Left cardiac atrium (tissue), 4 donors: ENCODE results near the gene TCF12. TPM values are rescaled to one million over a fixed set of nuclear protein-coding genes. Genes with fewer than 3 reads are reported as not detected.

Experiments
- ATAC-seq, 2 donors: fragments of 200-7000 bp; cut with Tn5 transposase; one replicate each; pipeline ENCODE4 v1.9.1; 2020; ENCODE audit warnings: mild to moderate bottlenecking in 2 of 2, moderate library complexity in 2 of 2
- DNase-seq: peaks from one replicate; pipeline ENCODE4 v3.0.0-alpha.2; 2020
- intact Hi-C, 2 donors: fragments of 100-400 bp; cut with DNase I; formaldehyde crosslinking; loops; one replicate each; pipeline versions ENCODE4 v1.14.1 to v1.15.1; 2022 to 2023
- total RNA-seq, 2 donors: library from RNA; stranded (reverse); fragmentation: NEBNext Ultra II Directional; extraction: Animal tissue kit (Norgen Biotek cat#: 25700); gene quantifications; one replicate each; pipeline ENCODE4 v1.2.1, GENCODE V29; 2021
- donor health status: DM: no; HTN: yes; CAD: no.
- donor health status: DM: no; HTN: yes; CAD: no; lungs with severe emphysema.
- donor health status: DM: yes; HTN: yes; CAD: no.
- donor health status: Dilated cardiomyopathy.

TCF12 gene
- total RNA-seq, 2 donors from 2014 or later: 44.0 to 53.9 TPM

- ATAC-seq (no peak), DNase-seq (no peak)
- intact Hi-C loops: loop anchor here (5.0 to 10.0 kb wide), 4 partner anchors 158 to 810 kb away; no protein-coding TSS in a partner anchor
Measured at GRCh38 chr15:57305009-57305408, 386.6 kb downstream of the TCF12 start.

GRCh38 chr15:57306161-57306943, 387.9 kb downstream of the TCF12 start:
- DNase-seq (peak; percentile 88), ATAC-seq (peak; percentile 86 to 90)
- intact Hi-C loops: loop anchor here (5.0 to 10.0 kb wide), 4 partner anchors 159 to 812 kb away; no protein-coding TSS in a partner anchor

- intact Hi-C loops: loop anchor here (5.0 to 10.0 kb wide), 4 partner anchors 160 to 812 kb away; no protein-coding TSS in a partner anchor
- DNase-seq (no peak), ATAC-seq (peak; percentile 18 to 20)
Measured at GRCh38 chr15:57306944-57307411, 388.5 kb downstream of the TCF12 start.

GRCh38 chr15:57307527-57308169, 389.2 kb downstream of the TCF12 start:
- ATAC-seq: no peak
- intact Hi-C loops: loop anchor here (5.0 to 10.0 kb wide), 4 partner anchors 160 to 813 kb away; no protein-coding TSS in a partner anchor
- no peak for DNase-seq

- ATAC-seq (no peak), DNase-seq (no peak)
- intact Hi-C loops: loop anchor here (5.0 to 10.0 kb wide), 4 partner anchors 161 to 813 kb away; no protein-coding TSS in a partner anchor
Measured at GRCh38 chr15:57308170-57308545, 389.7 kb downstream of the TCF12 start.

- DNase-seq: no peak
- intact Hi-C loops: loop anchor here (5.0 to 10.0 kb wide), 4 partner anchors 163 to 815 kb away; no protein-coding TSS in a partner anchor
- no peak for ATAC-seq
Measured at GRCh38 chr15:57309856-57310760, 391.7 kb downstream of the TCF12 start.

- ATAC-seq (no peak), DNase-seq (no peak)
- intact Hi-C loops: no loop called here
Measured at GRCh38 chr15:57310876-57311275, 392.4 kb downstream of the TCF12 start.

GRCh38 chr15:57312006-57312317, 393.5 kb downstream of the TCF12 start:
- ATAC-seq: no peak
- no peak for DNase-seq
- intact Hi-C loops: no loop called here

- ATAC-seq (peak; percentile 65 to 72), DNase-seq (peak; percentile 42)
- intact Hi-C loops: no loop called here
Measured at GRCh38 chr15:57312318-57313133, 394.1 kb downstream of the TCF12 start.

GRCh38 chr15:57313134-57313483, 394.7 kb downstream of the TCF12 start:
- ATAC-seq (no peak), DNase-seq (no peak)
- intact Hi-C loops: no loop called here

GRCh38 chr15:57314221-57314620, 395.8 kb downstream of the TCF12 start:
- no peak for DNase-seq
- no peak for ATAC-seq
- intact Hi-C loops: no loop called here

- DNase-seq: no peak
- no peak for ATAC-seq
- intact Hi-C loops: no loop called here
Measured at GRCh38 chr15:57316451-57316850, 398.0 kb downstream of the TCF12 start.

GRCh38 chr15:57319226-57319918, 400.9 kb downstream of the TCF12 start:
- ATAC-seq (no peak), DNase-seq (no peak)
- intact Hi-C loops: no loop called here

- DNase-seq (no peak), ATAC-seq (peak in 1 of 2 donors; percentile 8)
- intact Hi-C loops: no loop called here
Measured at GRCh38 chr15:57319919-57320560, 401.6 kb downstream of the TCF12 start.

GRCh38 chr15:57320631-57321220, 402.3 kb downstream of the TCF12 start:
- peak; percentile 48 for DNase-seq
- peak; percentile 59 to 70 for ATAC-seq
- intact Hi-C loops: no loop called here

GRCh38 chr15:57321485-57321884, 403.0 kb downstream of the TCF12 start:
- ATAC-seq: no peak
- intact Hi-C loops: no loop called here
- no peak for DNase-seq

GRCh38 chr15:57321973-57322601, 403.6 kb downstream of the TCF12 start:
- no peak for DNase-seq
- intact Hi-C loops: no loop called here
- no peak for ATAC-seq
